Upper lobe of left lung (tissue), 6 donors: ENCODE data around the gene KIAA1217. TPM values are rescaled to one million over a fixed set of nuclear protein-coding genes. Genes with fewer than 3 reads are reported as not detected.

Experiments used
- ATAC-seq, 2 donors: fragments of 200-7000 bp; cut with Tn5 transposase; one replicate each; pipeline ENCODE4 v1.9.1; 2022; ENCODE audit warnings: mild to moderate bottlenecking in 2 of 2, moderate library complexity in 2 of 2; ENCODE audit not compliant: low FRiP score in 2 of 2
- DNase-seq, 2 donors: peaks; one replicate each; pipeline ENCODE4 v3.0.0-alpha.2; 2019 to 2020
- H3K27ac ChIP-seq, 4 donors: fragments of 200-600 bp; sonication (generic); one replicate each; pipeline ENCODE4 v1.5.1; 2016 to 2019
- H3K27me3 ChIP-seq, 4 donors: fragments of 200-600 bp; sonication (generic); one replicate each; pipeline ENCODE4 v1.5.1; 2017 to 2019
- H3K36me3 ChIP-seq, 4 donors: fragments of 200-600 bp; sonication (generic); one replicate each; pipeline ENCODE4 v1.5.1; 2016 to 2019
- H3K4me1 ChIP-seq, 4 donors: fragments of 200-600 bp; sonication (generic); one replicate each; pipeline ENCODE4 v1.5.1; 2018 to 2019
- H3K4me3 ChIP-seq, 4 donors: fragments of 200-600 bp; sonication (generic); one replicate each; pipeline ENCODE4 v1.5.1; 2017 to 2019; ENCODE audit warnings: mild to moderate bottlenecking in 2 of 4, moderate library complexity in 1 of 4
- H3K9me3 ChIP-seq, 4 donors: fragments of 200-600 bp; sonication (generic); one replicate each; pipeline ENCODE4 v1.5.1; 2018 to 2019
- CTCF ChIP-seq, 6 experiments: fragments of 450-650 bp in 4 of 6; fragments of 200-600 bp in 2 of 6; sonication (generic) in 2 of 6; IDR thresholded peaks; one replicate each; pipeline ENCODE4 v1.5.1; 2016 to 2019; ENCODE audit warnings: antibody characterized with exemption in 6 of 6
- EP300 ChIP-seq, 4 donors: sonication (generic); formaldehyde crosslinking; IDR thresholded peaks; one replicate each; pipeline ENCODE4 v1.5.1; 2017; ENCODE audit warnings: antibody characterized with exemption in 4 of 4, control low read depth in 2 of 4
- POLR2A ChIP-seq, 4 donors: fragments of 450-650 bp; IDR thresholded peaks; one replicate each; pipeline ENCODE4 v1.5.1; 2016 to 2017; ENCODE audit warnings: antibody characterized with exemption in 4 of 4, mild to moderate bottlenecking in 2 of 4
- POLR2AphosphoS5 ChIP-seq, 2 donors: sonication (generic); formaldehyde crosslinking; IDR thresholded peaks; one replicate each; pipeline ENCODE4 v1.5.1; 2017; ENCODE audit warnings: antibody characterized with exemption in 2 of 2
- WGBS, 2 donors: methylation state at CpG; one replicate each; pipeline ENCODE4 v1.1.5; 2017 to 2018; 5-methylcytosine and 5-hydroxymethylcytosine counted together
- total RNA-seq, 6 donors: library from RNA; depleted of rRNA in 4 of 6; stranded (reverse); fragments of >200 nt in 4 of 6; gene quantifications; one replicate each; pipeline versions ENCODE4 v1.1.0 to v1.2.1, GENCODE V29; 2016 to 2021
- donor health status: DM: no; HTN: no; CAD: no; lungs with moderate emphysema.
- donor health status: DM: no; HTN: yes; CAD: no; lungs with severe emphysema.

Gene KIAA1217
- total RNA-seq, 6 donors from 2014 or later = 18.4 to 109 (median 41.0) TPM

GRCh38 chr10:24272374-24272773 lies 63.4 kb downstream of the KIAA1217 start:
- Histone ChIP-seq H3K36me3 (no peaks in the 10 kb centered on the region), H3K9me3 (no peaks in the 10 kb centered on the region), H3K4me1 (no peaks in the 10 kb centered on the region), H3K27me3 (no peaks in the 10 kb centered on the region), H3K4me3 (no peak overlapping the region), H3K27ac (no peak overlapping the region)
- TF ChIP-seq POLR2A (IDR thresholded peaks at IDR 0.05) (no peak), CTCF (IDR thresholded peaks at IDR 0.05) (no peak), EP300 (IDR thresholded peaks at IDR 0.05) (no peak), POLR2AphosphoS5 (IDR thresholded peaks at IDR 0.05) (no peak)
- DNase-seq (no peak), ATAC-seq (no peak)
- 70 to 72% methylated on average over 7 of the region's 7 CpGs for WGBS, 2 donors

- H3K4me1 ChIP-seq = peaks cover 0 to 7% (median 0%) of the 10 kb centered on the region in 4 donors
- H3K9me3 ChIP-seq = no peaks in the 10 kb centered on the region
- 87 to 88% methylated on average over 3 of the region's 3 CpGs for WGBS, 2 donors
- no peak for TF ChIP-seq CTCF (IDR thresholded peaks at IDR 0.05)
- TF ChIP-seq POLR2AphosphoS5 (IDR thresholded peaks at IDR 0.05) = no peak
- no peak for TF ChIP-seq EP300 (IDR thresholded peaks at IDR 0.05)
- TF ChIP-seq POLR2A (IDR thresholded peaks at IDR 0.05) = no peak
- DNase-seq (no peak), ATAC-seq (no peak)
- H3K27ac ChIP-seq = peak overlapping the region in 3 of 4 donors; percentile 59 to 71 (median 61)
- no peak overlapping the region for H3K4me3 ChIP-seq
- H3K36me3 ChIP-seq = no peaks in the 10 kb centered on the region
- H3K27me3 ChIP-seq = no peaks in the 10 kb centered on the region
Observed at GRCh38 chr10:24277277-24277676, 68.3 kb downstream of the KIAA1217 start.

GRCh38 chr10:24277771-24278170 lies 68.8 kb downstream of the KIAA1217 start:
- Histone ChIP-seq H3K36me3 (no peaks in the 10 kb centered on the region), H3K9me3 (no peaks in the 10 kb centered on the region), H3K27ac (peak overlapping the region in 2 of 4 donors; percentile 61 to 71), H3K4me1 (peaks cover 0 to 7% (median 0%) of the 10 kb centered on the region in 4 donors), H3K4me3 (no peak overlapping the region), H3K27me3 (no peaks in the 10 kb centered on the region)
- TF ChIP-seq POLR2AphosphoS5 (IDR thresholded peaks at IDR 0.05) = peak in 1 of 2 donors; percentile 38
- no peak for TF ChIP-seq POLR2A (IDR thresholded peaks at IDR 0.05)
- no peak for TF ChIP-seq CTCF (IDR thresholded peaks at IDR 0.05)
- TF ChIP-seq EP300 (IDR thresholded peaks at IDR 0.05) = no peak
- DNase-seq = no peak
- ATAC-seq = peak in 1 of 2 donors; percentile 66
- WGBS, 2 donors = 63 to 85% methylated on average over 9 of the region's 9 CpGs

GRCh38 chr10:24278176-24278889 lies 69.4 kb downstream of the KIAA1217 start:
- TF ChIP-seq POLR2A (IDR thresholded peaks at IDR 0.05) = no peak
- TF ChIP-seq CTCF (IDR thresholded peaks at IDR 0.05) = no peak
- no peak for TF ChIP-seq POLR2AphosphoS5 (IDR thresholded peaks at IDR 0.05)
- no peak for TF ChIP-seq EP300 (IDR thresholded peaks at IDR 0.05)
- no peaks in the 10 kb centered on the region for H3K36me3 ChIP-seq
- H3K4me3 ChIP-seq = no peak overlapping the region
- peaks cover 0 to 7% (median 0%) of the 10 kb centered on the region in 4 donors for H3K4me1 ChIP-seq
- ATAC-seq (peak in 1 of 2 donors; percentile 46), DNase-seq (no peak)
- peak overlapping the region in 3 of 4 donors; percentile 34 to 71 (median 61) for H3K27ac ChIP-seq
- WGBS, 2 donors = 49 to 54% methylated on average over 5 of the region's 5 CpGs
- no peaks in the 10 kb centered on the region for H3K27me3 ChIP-seq
- H3K9me3 ChIP-seq = no peaks in the 10 kb centered on the region

GRCh38 chr10:24279166-24279565 lies 70.2 kb downstream of the KIAA1217 start:
- H3K27me3 ChIP-seq = no peaks in the 10 kb centered on the region
- DNase-seq (no peak), ATAC-seq (no peak)
- H3K9me3 ChIP-seq = no peaks in the 10 kb centered on the region
- H3K27ac ChIP-seq = peak overlapping the region in 1 of 4 donors; percentile 61
- H3K4me3 ChIP-seq = no peak overlapping the region
- H3K36me3 ChIP-seq = no peaks in the 10 kb centered on the region
- TF ChIP-seq POLR2A (IDR thresholded peaks at IDR 0.05) = no peak
- TF ChIP-seq POLR2AphosphoS5 (IDR thresholded peaks at IDR 0.05) = no peak
- no peak for TF ChIP-seq EP300 (IDR thresholded peaks at IDR 0.05)
- TF ChIP-seq CTCF (IDR thresholded peaks at IDR 0.05) = no peak
- peaks cover 0 to 7% (median 0%) of the 10 kb centered on the region in 4 donors for H3K4me1 ChIP-seq
